Uterus (tissue), 2 donors: Measurements from ENCODE around the gene EIPR1.

Experiments used
- CTCF ChIP-seq, 4 experiments: fragments of 200-600 bp in 2 of 4; fragments of 450-650 bp in 2 of 4; sonication (generic) in 2 of 4; IDR thresholded peaks; one replicate each; pipeline ENCODE4 v1.5.1; 2016 to 2019; ENCODE audit warnings: antibody characterized with exemption in 4 of 4, mild to moderate bottlenecking in 2 of 4, moderate library complexity in 1 of 4
- POLR2A ChIP-seq, 2 donors: fragments of 450-650 bp; IDR thresholded peaks; one replicate each; pipeline ENCODE4 v1.6.1; 2016; ENCODE audit warnings: antibody characterized with exemption in 2 of 2, mild to moderate bottlenecking in 1 of 2, moderate library complexity in 1 of 2

GRCh38 chr2:3182848-3183247 is 194.8 kb downstream of the EIPR1 start:
- TF ChIP-seq CTCF (IDR thresholded peaks at IDR 0.05) (no peak), POLR2A (IDR thresholded peaks at IDR 0.05) (no peak)
